Smooth muscle cell (in vitro differentiated cells): Measurements from ENCODE around the gene SGCA. TPM values are rescaled to one million over a fixed set of nuclear protein-coding genes. Genes with fewer than 3 reads are reported as not detected.
A peak's percentile ranks its signal among the peaks of the same experiment; 100 is the strongest.

ENCODE experiments used
- DNase-seq: peaks from one replicate; lab custom pipeline; 2025; ENCODE audit not compliant: unreplicated experiment; lab: John Stamatoyannopoulos, UW
- H2AFZ ChIP-seq: fragments of 200-600 bp; sonication (generic); 2 replicates; pipeline ENCODE4 v1.6.0; 2016; ENCODE audit warnings: antibody characterized with exemption, low read depth, mild to moderate bottlenecking
- H3F3A ChIP-seq: fragments of 200-600 bp; sonication (generic); 2 replicates; pipeline ENCODE4 v1.6.0; 2017; ENCODE audit warnings: antibody characterized with exemption, low read depth
- H3K27ac ChIP-seq: fragments of 200-600 bp; sonication (generic); 2 replicates; pipeline ENCODE4 v1.5.1; 2016; ENCODE audit warnings: low read depth, mild to moderate bottlenecking
- H3K27me3 ChIP-seq: fragments of 200-600 bp; sonication (generic); 2 replicates; pipeline ENCODE4 v1.6.1; 2016; ENCODE audit warnings: low read depth, mild to moderate bottlenecking
- H3K36me3 ChIP-seq: fragments of 200-600 bp; sonication (generic); 2 replicates; pipeline ENCODE4 v1.5.1; 2016; ENCODE audit warnings: low read depth
- H3K4me1 ChIP-seq: fragments of 200-600 bp; sonication (generic); 2 replicates; pipeline ENCODE4 v1.5.1; 2016; ENCODE audit warnings: low read depth
- H3K4me2 ChIP-seq: fragments of 200-600 bp; sonication (generic); 2 replicates; pipeline ENCODE4 v1.6.0; 2016; ENCODE audit warnings: mild to moderate bottlenecking
- H3K4me3 ChIP-seq: fragments of 200-600 bp; sonication (generic); 2 replicates; pipeline ENCODE4 v1.5.1; 2016; ENCODE audit warnings: mild to moderate bottlenecking
- H3K79me2 ChIP-seq: fragments of 200-600 bp; sonication (generic); 2 replicates; pipeline ENCODE4 v1.6.0; 2016; ENCODE audit warnings: low read depth, mild to moderate bottlenecking
- H3K9ac ChIP-seq: fragments of 200-600 bp; sonication (generic); 2 replicates; pipeline ENCODE4 v1.6.0; 2016; ENCODE audit warnings: low read depth
- H3K9me3 ChIP-seq: fragments of 200-600 bp; sonication (generic); replicated peaks from 2 replicates; pipeline ENCODE4 v1.5.1; 2016; ENCODE audit warnings: low read depth
- H4K20me1 ChIP-seq: fragments of 200-600 bp; sonication (generic); 2 replicates; pipeline ENCODE4 v1.6.0; 2016; ENCODE audit warnings: low read depth
- CTCF ChIP-seq: fragments of 200-600 bp; sonication (generic); IDR thresholded peaks from 2 replicates; pipeline ENCODE4 v1.5.1; 2017; ENCODE audit warnings: borderline replicate concordance, mild to moderate bottlenecking, antibody characterized with exemption; ENCODE audit not compliant: insufficient read depth, poor library complexity, severe bottlenecking
- WGBS: methylation state at CpG from one replicate; pipeline ENCODE4 v1.1.7; 2016; ENCODE audit warnings: low lambda C conversion rate; 5-methylcytosine and 5-hydroxymethylcytosine counted together
- polyA plus RNA-seq: library from polyadenylated mRNA; unstranded; fragments of >200 nt; fragmentation: Nextera tagmentation; extraction: Ambion mirVana; gene quantifications from 2 replicates; pipeline ENCODE4 v1.2.1, GENCODE V29; 2016
- total RNA-seq: library from RNA; depleted of rRNA; stranded (reverse); fragments of >200 nt; gene quantifications from 2 replicates; pipeline ENCODE4 v1.2.3, GENCODE V29; 2014

SGCA gene
- total RNA-seq (0.99 TPM in 1 of 2 replicates, not detected in the other), polyA plus RNA-seq (1.4 and 2.1 TPM in 2 replicates)

GRCh38 chr17:50165867-50166517 lies at the start of gene SGCA:
TSS of gene SGCA (plus strand) at chr17:50166005. CDS start at chr17:50166041, 36 bp downstream.
- 66% methylated on average over 14 of the region's 15 CpGs for WGBS
- Histone ChIP-seq H3K4me1 (peaks cover 4% of the 10 kb centered on the region), H3K4me3 (no peak within 1 kb of the TSS), H3F3A (no peaks in the 10 kb centered on the region), H3K4me2 (no peak within 1 kb of the TSS), H3K27me3 (no peaks in the 10 kb centered on the region), H3K9me3 (no peaks in the 10 kb centered on the region), H3K27ac (no peak within 1 kb of the TSS), H3K9ac (no peak within 1 kb of the TSS), H4K20me1 (no peaks in the 10 kb centered on the region), H3K79me2 (no peaks in the 10 kb centered on the region), H2AFZ (no peak within 1 kb of the TSS), H3K36me3 (no peaks in the 10 kb centered on the region)
- DNase-seq, result no peak
- no peak for TF ChIP-seq CTCF

- Histone ChIP-seq H4K20me1 (no peaks in the 10 kb centered on the region), H3K4me1 (peaks cover 6% of the 10 kb centered on the region), H3K36me3 (no peaks in the 10 kb centered on the region), H3K27me3 (no peaks in the 10 kb centered on the region), H3K9me3 (no peaks in the 10 kb centered on the region), H3F3A (no peaks in the 10 kb centered on the region), H3K4me2 (peak overlapping the region; percentile 69), H3K4me3 (peak overlapping the region; percentile 14), H3K9ac (no peak overlapping the region), H3K79me2 (no peaks in the 10 kb centered on the region), H2AFZ (no peak overlapping the region), H3K27ac (no peak overlapping the region)
- DNase-seq, result no peak
- peak; percentile 55 for TF ChIP-seq CTCF
- 13% methylated on average over 61 of the region's 64 CpGs for WGBS
Measured at GRCh38 chr17:50117202-50118051, 48.4 kb upstream of the SGCA start.

- Histone ChIP-seq H4K20me1 (no peaks in the 10 kb centered on the region), H3K27me3 (no peaks in the 10 kb centered on the region), H3K36me3 (no peaks in the 10 kb centered on the region), H3K79me2 (no peaks in the 10 kb centered on the region), H3K9ac (no peak overlapping the region), H3K27ac (no peak overlapping the region), H2AFZ (no peak overlapping the region), H3K4me2 (no peak overlapping the region), H3F3A (no peaks in the 10 kb centered on the region), H3K4me1 (peaks cover 13% of the 10 kb centered on the region), H3K9me3 (no peaks in the 10 kb centered on the region), H3K4me3 (no peak overlapping the region)
- no peak for DNase-seq
- TF ChIP-seq CTCF, result no peak
- WGBS, result 90% methylated on average over 23 of the region's 23 CpGs
Measured at GRCh38 chr17:50118076-50118827, 47.6 kb upstream of the SGCA start.
